Measurements from ENCODE around the gene SOX1. TPM values are rescaled to one million over a fixed set of nuclear protein-coding genes. Genes with fewer than 3 reads are reported as not detected.
A peak's percentile ranks its signal among the peaks of the same experiment; 100 is the strongest.

Gene SOX1
- total RNA-seq, 1 experiment from 2014 or later, result 0.15 TPM

GRCh38 chr13:112053744-112054615 lies 13.0 kb upstream of the SOX1 start:
- H3K36me3 Mint-ChIP-seq, result no peaks in the 10 kb centered on the region
- DNase-seq (ENCODE audit: low spot score) (peak; percentile 33), ATAC-seq (peak; percentile 12)
- H3K27ac Mint-ChIP-seq, result no peak overlapping the region
- TF ChIP-seq, protein P1, sequence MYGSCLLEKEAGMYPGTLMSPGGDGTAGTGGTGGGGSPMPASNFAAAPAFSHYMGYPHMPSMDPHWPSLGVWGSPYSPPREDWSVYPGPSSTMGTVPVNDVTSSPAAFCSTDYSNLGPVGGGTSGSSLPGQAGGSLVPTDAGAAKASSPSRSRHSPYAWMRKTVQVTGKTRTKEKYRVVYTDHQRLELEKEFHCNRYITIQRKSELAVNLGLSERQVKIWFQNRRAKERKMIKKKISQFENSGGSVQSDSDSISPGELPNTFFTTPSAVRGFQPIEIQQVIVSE (CRISPR knock-in tag; IDR thresholded peaks at IDR 0.05; ENCODE audit: borderline replicate concordance), result no peak
- TF ChIP-seq ZNF416 (CRISPR knock-in tag; IDR thresholded peaks at IDR 0.05) (no peak), ETV6 (CRISPR knock-in tag; IDR thresholded peaks at IDR 0.05) (no peak), TEAD4 (CRISPR knock-in tag; IDR thresholded peaks at IDR 0.05) (no peak), TEAD1 (CRISPR knock-in tag; IDR thresholded peaks at IDR 0.05) (no peak), FOXP1 (CRISPR knock-in tag; IDR thresholded peaks at IDR 0.05; ENCODE audit: borderline replicate concordance) (no peak), SP1 (CRISPR knock-in tag; conservative IDR thresholded peaks at IDR 0.05) (0 out of 2 replicates have a peak, but pooled peaks have one; percentile 32)
- TF ChIP-seq, protein P2, sequence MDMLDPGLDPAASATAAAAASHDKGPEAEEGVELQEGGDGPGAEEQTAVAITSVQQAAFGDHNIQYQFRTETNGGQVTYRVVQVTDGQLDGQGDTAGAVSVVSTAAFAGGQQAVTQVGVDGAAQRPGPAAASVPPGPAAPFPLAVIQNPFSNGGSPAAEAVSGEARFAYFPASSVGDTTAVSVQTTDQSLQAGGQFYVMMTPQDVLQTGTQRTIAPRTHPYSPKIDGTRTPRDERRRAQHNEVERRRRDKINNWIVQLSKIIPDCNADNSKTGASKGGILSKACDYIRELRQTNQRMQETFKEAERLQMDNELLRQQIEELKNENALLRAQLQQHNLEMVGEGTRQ (CRISPR knock-in tag; IDR thresholded peaks at IDR 0.05), result no peak
- peaks cover 97% of the 10 kb centered on the region for H3K27me3 Mint-ChIP-seq (ENCODE audit: low read depth)
- ChIA-PET POLR2A (no interaction called here), CTCF (interaction anchor here (1.0 to 1.5 kb wide), 2 partner anchors 8 to 10 kb away, joined by 3 to 4 read pairs; no protein-coding TSS in a partner anchor)
- H3K4me1 Mint-ChIP-seq, result peaks cover 32% of the 10 kb centered on the region
- no peaks in the 10 kb centered on the region for H3K9me3 Mint-ChIP-seq
- H3K4me3 Mint-ChIP-seq, result peak overlapping the region; percentile 54

DNA sequence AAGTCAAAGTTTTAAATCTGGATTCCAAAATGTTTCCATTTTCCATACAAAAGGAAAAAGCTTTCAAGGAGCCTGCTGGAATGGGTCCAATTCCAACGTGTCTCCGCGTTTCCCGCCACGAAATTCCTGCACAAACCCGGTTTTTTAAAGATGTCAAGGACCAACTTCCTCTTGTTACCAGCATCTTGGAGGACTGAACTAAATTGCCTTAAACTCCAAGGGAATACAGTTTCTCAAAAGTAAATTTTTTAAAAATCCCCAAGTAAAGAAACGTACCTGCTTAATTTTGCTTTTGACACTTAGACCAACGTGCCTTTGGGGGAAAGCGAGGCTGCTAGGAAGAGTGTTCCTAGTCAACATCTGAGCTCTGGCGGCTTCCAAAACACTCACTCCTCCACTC lies 12.3 kb upstream of the SOX1 start:
- H3K36me3 Mint-ChIP-seq, result no peaks in the 10 kb centered on the region
- CTCF ChIA-PET, result interaction anchor here (0.8 to 2.4 kb wide), 4 partner anchors 9 to 389 kb away, joined by 3 to 13 read pairs (median 3); no protein-coding TSS in a partner anchor

DNA sequence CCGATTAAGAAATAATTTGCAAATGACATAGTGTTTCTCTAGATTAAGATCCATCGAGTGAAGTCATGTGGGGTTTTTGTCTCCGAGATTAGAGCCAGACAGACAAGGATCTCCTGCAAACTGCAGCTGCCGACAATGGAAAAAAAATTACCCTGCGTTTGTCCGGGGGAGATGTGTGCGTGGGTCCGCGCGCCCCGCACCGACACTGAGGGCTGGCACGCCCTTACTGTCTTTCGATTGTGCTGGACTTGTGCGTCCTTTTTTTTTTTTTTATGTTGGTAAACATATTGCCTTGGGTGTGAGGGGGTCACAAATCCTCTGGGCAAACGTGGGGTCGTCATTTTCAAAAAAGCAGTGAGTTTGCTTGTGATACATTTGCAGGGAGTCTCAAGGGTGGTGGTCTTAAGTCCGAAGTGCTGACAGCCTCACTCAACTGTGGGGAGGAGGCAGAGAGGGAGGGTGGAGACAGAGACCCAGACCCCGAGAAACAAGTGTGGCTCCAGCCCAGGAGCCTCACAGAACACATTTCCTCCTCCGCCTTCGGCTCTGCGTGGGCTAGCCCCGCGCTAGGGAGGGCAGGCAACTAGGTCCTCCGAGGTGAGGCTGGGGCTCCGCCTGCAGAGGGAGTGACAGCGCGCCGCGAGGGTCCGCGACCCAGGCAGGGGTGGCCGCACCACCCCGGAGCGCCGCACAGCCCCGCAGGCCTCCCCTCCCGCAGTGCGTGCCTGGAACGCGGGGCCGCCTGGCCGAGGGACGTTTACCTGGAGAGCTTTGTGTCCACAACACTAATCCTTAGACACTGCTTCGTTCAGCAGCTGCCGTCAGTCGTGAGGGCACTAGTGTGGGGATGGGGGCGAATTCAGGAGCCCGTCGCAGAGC lies 11.7 kb upstream of the SOX1 start:
- Mint-ChIP-seq H3K9me3 (no peaks in the 10 kb centered on the region), H3K36me3 (no peaks in the 10 kb centered on the region), H3K4me3 (peak overlapping the region; percentile 54), H3K4me1 (peaks cover 43% of the 10 kb centered on the region), H3K27ac (no peak overlapping the region), H3K27me3 (ENCODE audit: low read depth) (peaks cover 100% of the 10 kb centered on the region)
- POLR2A ChIA-PET, result no interaction called here
- CTCF ChIA-PET, result interaction anchor here (0.8 to 2.4 kb wide), 4 partner anchors 8 to 388 kb away, joined by 3 to 13 read pairs (median 3); no protein-coding TSS in a partner anchor
- no peak for ATAC-seq
- DNase-seq (ENCODE audit: low spot score), result peak; percentile 35
- TF ChIP-seq ZNF423 (CRISPR knock-in tag; IDR thresholded peaks at IDR 0.05) (0 out of 2 replicates have a peak, but pooled peaks have one; percentile 20), RORB (CRISPR knock-in tag; IDR thresholded peaks at IDR 0.05) (no peak), ESRRA (CRISPR knock-in tag; IDR thresholded peaks at IDR 0.05; ENCODE audit: borderline replicate concordance) (no peak), E2F5 (CRISPR knock-in tag; IDR thresholded peaks at IDR 0.05) (no peak), NFE2L1 (CRISPR knock-in tag; IDR thresholded peaks at IDR 0.05) (no peak), ZSCAN18 (CRISPR knock-in tag; IDR thresholded peaks at IDR 0.05) (no peak)
- TF ChIP-seq, protein P3, sequence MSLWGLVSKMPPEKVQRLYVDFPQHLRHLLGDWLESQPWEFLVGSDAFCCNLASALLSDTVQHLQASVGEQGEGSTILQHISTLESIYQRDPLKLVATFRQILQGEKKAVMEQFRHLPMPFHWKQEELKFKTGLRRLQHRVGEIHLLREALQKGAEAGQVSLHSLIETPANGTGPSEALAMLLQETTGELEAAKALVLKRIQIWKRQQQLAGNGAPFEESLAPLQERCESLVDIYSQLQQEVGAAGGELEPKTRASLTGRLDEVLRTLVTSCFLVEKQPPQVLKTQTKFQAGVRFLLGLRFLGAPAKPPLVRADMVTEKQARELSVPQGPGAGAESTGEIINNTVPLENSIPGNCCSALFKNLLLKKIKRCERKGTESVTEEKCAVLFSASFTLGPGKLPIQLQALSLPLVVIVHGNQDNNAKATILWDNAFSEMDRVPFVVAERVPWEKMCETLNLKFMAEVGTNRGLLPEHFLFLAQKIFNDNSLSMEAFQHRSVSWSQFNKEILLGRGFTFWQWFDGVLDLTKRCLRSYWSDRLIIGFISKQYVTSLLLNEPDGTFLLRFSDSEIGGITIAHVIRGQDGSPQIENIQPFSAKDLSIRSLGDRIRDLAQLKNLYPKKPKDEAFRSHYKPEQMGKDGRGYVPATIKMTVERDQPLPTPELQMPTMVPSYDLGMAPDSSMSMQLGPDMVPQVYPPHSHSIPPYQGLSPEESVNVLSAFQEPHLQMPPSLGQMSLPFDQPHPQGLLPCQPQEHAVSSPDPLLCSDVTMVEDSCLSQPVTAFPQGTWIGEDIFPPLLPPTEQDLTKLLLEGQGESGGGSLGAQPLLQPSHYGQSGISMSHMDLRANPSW (CRISPR knock-in tag; conservative IDR thresholded peaks at IDR 0.05; ENCODE audit: low read depth), result no peak
- TF ChIP-seq, protein P4, sequence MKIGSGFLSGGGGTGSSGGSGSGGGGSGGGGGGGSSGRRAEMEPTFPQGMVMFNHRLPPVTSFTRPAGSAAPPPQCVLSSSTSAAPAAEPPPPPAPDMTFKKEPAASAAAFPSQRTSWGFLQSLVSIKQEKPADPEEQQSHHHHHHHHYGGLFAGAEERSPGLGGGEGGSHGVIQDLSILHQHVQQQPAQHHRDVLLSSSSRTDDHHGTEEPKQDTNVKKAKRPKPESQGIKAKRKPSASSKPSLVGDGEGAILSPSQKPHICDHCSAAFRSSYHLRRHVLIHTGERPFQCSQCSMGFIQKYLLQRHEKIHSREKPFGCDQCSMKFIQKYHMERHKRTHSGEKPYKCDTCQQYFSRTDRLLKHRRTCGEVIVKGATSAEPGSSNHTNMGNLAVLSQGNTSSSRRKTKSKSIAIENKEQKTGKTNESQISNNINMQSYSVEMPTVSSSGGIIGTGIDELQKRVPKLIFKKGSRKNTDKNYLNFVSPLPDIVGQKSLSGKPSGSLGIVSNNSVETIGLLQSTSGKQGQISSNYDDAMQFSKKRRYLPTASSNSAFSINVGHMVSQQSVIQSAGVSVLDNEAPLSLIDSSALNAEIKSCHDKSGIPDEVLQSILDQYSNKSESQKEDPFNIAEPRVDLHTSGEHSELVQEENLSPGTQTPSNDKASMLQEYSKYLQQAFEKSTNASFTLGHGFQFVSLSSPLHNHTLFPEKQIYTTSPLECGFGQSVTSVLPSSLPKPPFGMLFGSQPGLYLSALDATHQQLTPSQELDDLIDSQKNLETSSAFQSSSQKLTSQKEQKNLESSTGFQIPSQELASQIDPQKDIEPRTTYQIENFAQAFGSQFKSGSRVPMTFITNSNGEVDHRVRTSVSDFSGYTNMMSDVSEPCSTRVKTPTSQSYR (CRISPR knock-in tag; IDR thresholded peaks at IDR 0.05), result no peak

More for the DNA sequence above, 12.3 kb upstream of the SOX1 start:
- Mint-ChIP-seq H3K9me3 (no peaks in the 10 kb centered on the region), H3K27ac (no peak overlapping the region), H3K4me1 (peaks cover 38% of the 10 kb centered on the region), H3K27me3 (ENCODE audit: low read depth) (peaks cover 100% of the 10 kb centered on the region), H3K4me3 (peak overlapping the region; percentile 54)
- DNase-seq (ENCODE audit: low spot score) (no peak), ATAC-seq (no peak)
- POLR2A ChIA-PET, result no interaction called here
- TF ChIP-seq TCF7 (CRISPR knock-in tag; IDR thresholded peaks at IDR 0.05; ENCODE audit: low read depth) (no peak), SMAD3 (CRISPR knock-in tag; IDR thresholded peaks at IDR 0.05; ENCODE audit: borderline replicate concordance) (no peak), KAT7 (CRISPR knock-in tag; IDR thresholded peaks at IDR 0.05; ENCODE audit: borderline replicate concordance) (no peak), ZNF416 (CRISPR knock-in tag; IDR thresholded peaks at IDR 0.05) (no peak)
